ENCODE data around the gene ATG2A. TPM values are rescaled to one million over a fixed set of nuclear protein-coding genes. Genes with fewer than 3 reads are reported as not detected.
A peak's percentile ranks its signal among the peaks of the same experiment; 100 is the strongest.

Gene ATG2A
- total and polyA plus RNA-seq, 8 donors, result 12.2 to 77.6 (median 26.6) TPM

GRCh38 chr11:64920124-64920523, 3.1 kb upstream of the ATG2A start:
- WGBS, 5 donors, result 79 to 93% (median 85%) methylated on average over 2 of the region's 2 CpGs
- no peaks in the 10 kb centered on the region for H3K27me3 ChIP-seq
- TF ChIP-seq POLR2AphosphoS5 (IDR thresholded peaks at IDR 0.05) (no peak), POLR2A (IDR thresholded peaks at IDR 0.05) (no peak), EP300 (IDR thresholded peaks at IDR 0.05) (no peak), CTCF (IDR thresholded peaks at IDR 0.05) (no peak)

GRCh38 chr11:64919627-64920026, 2.6 kb upstream of the ATG2A start:
- 88 to 91% (median 89%) methylated on average over 8 of the region's 8 CpGs for WGBS, 5 donors
- no peak for DNase-seq
- Histone ChIP-seq H3K27ac (no peak overlapping the region), H3K27me3 (no peaks in the 10 kb centered on the region), H3K36me3 (peaks cover 0 to 3% (median under 1%) of the 10 kb centered on the region in 4 donors), H3K4me3 (no peak overlapping the region), H3K4me1 (peaks cover 25 to 48% (median 46%) of the 10 kb centered on the region in 4 donors), H3K9me3 (no peaks in the 10 kb centered on the region)
- intact Hi-C loops (cut with DNase I; ENCODE audit: low total_unique reads), result loop anchor here (10.0 kb wide), 1 partner anchor 75 kb away; the partner anchor contains the start of gene BATF2
- TF ChIP-seq CTCF (IDR thresholded peaks at IDR 0.05) (no peak), EP300 (IDR thresholded peaks at IDR 0.05) (no peak), POLR2A (IDR thresholded peaks at IDR 0.05) (no peak), POLR2AphosphoS5 (IDR thresholded peaks at IDR 0.05) (no peak)

More at GRCh38 chr11:64920124-64920523, 3.1 kb upstream of the ATG2A start:
- intact Hi-C loops (cut with DNase I; ENCODE audit: low total_unique reads), result no loop called here
- Histone ChIP-seq H3K36me3 (no peaks in the 10 kb centered on the region), H3K4me1 (peaks cover 24 to 48% (median 45%) of the 10 kb centered on the region in 4 donors), H3K27ac (no peak overlapping the region), H3K4me3 (no peak overlapping the region), H3K9me3 (no peaks in the 10 kb centered on the region)
- DNase-seq, result no peak

- Histone ChIP-seq H3K9me3 (no peaks in the 10 kb centered on the region), H3K27ac (peak overlapping the region in 4 of 5 donors; percentile 76 to 84 (median 82)), H3K4me1 (peaks cover 25 to 37% (median 36%) of the 10 kb centered on the region in 4 donors), H3K27me3 (no peaks in the 10 kb centered on the region), H3K4me3 (peak overlapping the region; percentile 48 to 93 (median 61)), H3K36me3 (peaks cover 12 to 19% (median 17%) of the 10 kb centered on the region in 4 donors)
- intact Hi-C loops (cut with DNase I; ENCODE audit: low total_unique reads), result loop anchor here (10.0 kb wide), 1 partner anchor 77 kb away; the partner anchor contains the start of gene BATF2
- TF ChIP-seq POLR2AphosphoS5 (IDR thresholded peaks at IDR 0.05), result no peak
- no peak for TF ChIP-seq CTCF (IDR thresholded peaks at IDR 0.05)
- TF ChIP-seq POLR2A (IDR thresholded peaks at IDR 0.05), result no peak
- TF ChIP-seq EP300 (IDR thresholded peaks at IDR 0.05), result no peak
- peak in 1 of 2 donors; percentile 56 for DNase-seq
- 11 to 17% (median 15%) methylated on average over 4 of the region's 4 CpGs for WGBS, 5 donors
Observed at GRCh38 chr11:64918017-64918416, 1.0 kb upstream of the ATG2A start.

- TF ChIP-seq CTCF (IDR thresholded peaks at IDR 0.05) (no peak), EP300 (IDR thresholded peaks at IDR 0.05) (no peak), POLR2AphosphoS5 (IDR thresholded peaks at IDR 0.05) (no peak), POLR2A (IDR thresholded peaks at IDR 0.05) (no peak)
- DNase-seq, result no peak
- WGBS, 5 donors, result 3 to 9% (median 4%) methylated on average over 6 of the region's 6 CpGs
- Histone ChIP-seq H3K4me3 (peak overlapping the region; percentile 48 to 93 (median 61)), H3K27ac (peak overlapping the region; percentile 43 to 84 (median 81)), H3K9me3 (no peaks in the 10 kb centered on the region), H3K4me1 (peaks cover 25 to 37% (median 36%) of the 10 kb centered on the region in 4 donors), H3K36me3 (peaks cover 16 to 22% (median 21%) of the 10 kb centered on the region in 4 donors), H3K27me3 (no peaks in the 10 kb centered on the region)
- intact Hi-C loops (cut with DNase I; ENCODE audit: low total_unique reads), result loop anchor here (10.0 kb wide), 1 partner anchor 77 kb away; the partner anchor contains the start of gene BATF2
Observed at GRCh38 chr11:64917663-64917995, 620 bp upstream of the ATG2A start.

Measured in stomach (tissue), 9 donors.